Measurements from ENCODE around the gene ASPSCR1. TPM values are rescaled to one million over a fixed set of nuclear protein-coding genes. Genes with fewer than 3 reads are reported as not detected.
"Not testable (repeated sequence)": the region's sequence is repeated elsewhere in the genome, so short reads cannot be mapped to it uniquely, and the experiment has no call there.

Gene ASPSCR1
- total and polyA plus RNA-seq, 2 donors, result 18.0 to 28.6 TPM

GRCh38 chr17:81952792-81953228 lies 24.6 kb upstream of the ASPSCR1 start:
- DNase-seq (ENCODE audit: extremely low spot score), result no peak
- 65% methylated on average over 16 of the region's 16 CpGs for WGBS
- no peak overlapping the region for H3K27ac ChIP-seq (ENCODE audit: low read depth)

GRCh38 chr17:81953443-81953842 lies 24.0 kb upstream of the ASPSCR1 start:
- H3K4me3 ChIP-seq (ENCODE audit: low read depth, low read length), result not testable (repeated sequence)
- 73% methylated on average over 5 of the region's 5 CpGs for WGBS

More at GRCh38 chr17:81952792-81953228, 24.6 kb upstream of the ASPSCR1 start:
- Histone ChIP-seq H3K36me3 (ENCODE audit: insufficient read depth) (no peaks in the 10 kb centered on the region), H3K4me1 (ENCODE audit: insufficient read depth) (no peaks in the 10 kb centered on the region), H3K4me3 (ENCODE audit: low read depth, low read length) (no peak overlapping the region)

GRCh38 chr17:81954131-81955057 lies 23.0 kb upstream of the ASPSCR1 start:
- Histone ChIP-seq H3K36me3 (ENCODE audit: insufficient read depth) (no peaks in the 10 kb centered on the region), H3K4me1 (ENCODE audit: insufficient read depth) (no peaks in the 10 kb centered on the region), H3K4me3 (ENCODE audit: low read depth, low read length) (no peak overlapping the region), H3K27ac (ENCODE audit: low read depth) (no peak overlapping the region)
- no peak for DNase-seq (ENCODE audit: extremely low spot score)
- 80% methylated on average over 19 of the region's 19 CpGs for WGBS

More at GRCh38 chr17:81953443-81953842, 24.0 kb upstream of the ASPSCR1 start:
- H3K4me1 ChIP-seq (ENCODE audit: insufficient read depth); DNase-seq (ENCODE audit: extremely low spot score); H3K27ac ChIP-seq (ENCODE audit: low read depth); H3K36me3 ChIP-seq (ENCODE audit: insufficient read depth): not testable (repeated sequence)

- no peak overlapping the region for H3K27ac ChIP-seq (ENCODE audit: low read depth)
- no peaks in the 10 kb centered on the region for H3K4me1 ChIP-seq (ENCODE audit: insufficient read depth)
- no peak for DNase-seq (ENCODE audit: extremely low spot score)
- 83% methylated on average over 26 of the region's 26 CpGs for WGBS
- H3K36me3 ChIP-seq (ENCODE audit: insufficient read depth), result no peaks in the 10 kb centered on the region
- no peak overlapping the region for H3K4me3 ChIP-seq (ENCODE audit: low read depth, low read length)
Observed at GRCh38 chr17:81955058-81955681, 22.3 kb upstream of the ASPSCR1 start.

GRCh38 chr17:81955756-81956544 lies 21.5 kb upstream of the ASPSCR1 start:
- 84% methylated on average over 13 of the region's 13 CpGs for WGBS
- no peak overlapping the region for H3K4me3 ChIP-seq (ENCODE audit: low read depth, low read length)
- DNase-seq (ENCODE audit: extremely low spot score), result no peak
- no peaks in the 10 kb centered on the region for H3K36me3 ChIP-seq (ENCODE audit: insufficient read depth)
- no peak overlapping the region for H3K27ac ChIP-seq (ENCODE audit: low read depth)
- H3K4me1 ChIP-seq (ENCODE audit: insufficient read depth), result peaks cover 3% of the 10 kb centered on the region

DNA sequence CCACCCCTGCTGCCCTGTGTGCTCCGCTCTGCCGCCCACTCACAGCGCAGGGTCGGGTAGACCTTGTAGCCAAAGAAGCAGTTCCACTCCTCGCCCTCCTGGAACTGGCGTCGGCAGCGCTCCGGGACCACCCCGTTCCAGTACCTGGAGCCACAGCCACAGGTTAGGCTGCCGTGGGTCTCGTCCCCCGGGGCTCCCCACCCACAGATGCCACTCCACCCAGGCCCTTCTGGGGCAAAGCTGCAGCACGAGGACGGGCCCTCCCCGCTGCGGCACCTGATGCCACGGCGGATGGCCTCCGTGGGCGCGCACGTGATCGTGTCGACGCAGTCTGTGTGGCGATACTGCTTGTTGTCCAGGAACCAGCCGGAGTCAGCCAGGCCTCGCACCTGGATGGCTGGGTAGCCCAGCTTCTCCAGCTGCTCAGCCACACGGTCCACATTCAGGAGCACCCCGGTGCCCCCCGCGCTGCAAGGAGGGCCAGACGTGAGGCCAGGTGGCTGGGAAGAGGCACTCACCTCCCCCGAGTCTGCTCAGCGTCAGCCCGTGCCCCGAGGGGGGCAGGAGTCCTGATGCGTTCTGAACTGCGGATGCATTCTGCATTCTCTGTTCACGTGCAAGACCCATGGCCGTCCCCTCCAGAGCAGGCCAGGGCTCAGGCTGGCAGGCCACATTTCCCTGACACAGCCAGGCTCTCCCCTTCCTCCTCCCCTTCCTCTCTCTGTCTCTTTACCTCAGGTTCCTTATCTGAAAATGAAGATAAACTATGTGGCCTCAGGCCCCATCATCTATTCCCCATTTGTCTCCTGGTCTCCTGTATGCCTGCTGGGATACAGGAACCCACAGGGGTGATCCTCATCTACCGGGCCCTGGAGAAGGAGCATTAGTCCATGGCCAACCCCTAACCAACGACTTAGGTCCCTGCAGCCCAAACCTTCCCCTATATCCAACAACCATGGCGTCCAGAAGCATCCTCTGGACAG lies 20.5 kb upstream of the ASPSCR1 start:
- Histone ChIP-seq H3K36me3 (ENCODE audit: insufficient read depth) (no peaks in the 10 kb centered on the region), H3K4me3 (ENCODE audit: low read depth, low read length) (no peak overlapping the region), H3K4me1 (ENCODE audit: insufficient read depth) (peaks cover 3% of the 10 kb centered on the region), H3K27ac (ENCODE audit: low read depth) (no peak overlapping the region)
- WGBS, result 86% methylated on average over 45 of the region's 45 CpGs
- DNase-seq (ENCODE audit: extremely low spot score), result no peak

DNA sequence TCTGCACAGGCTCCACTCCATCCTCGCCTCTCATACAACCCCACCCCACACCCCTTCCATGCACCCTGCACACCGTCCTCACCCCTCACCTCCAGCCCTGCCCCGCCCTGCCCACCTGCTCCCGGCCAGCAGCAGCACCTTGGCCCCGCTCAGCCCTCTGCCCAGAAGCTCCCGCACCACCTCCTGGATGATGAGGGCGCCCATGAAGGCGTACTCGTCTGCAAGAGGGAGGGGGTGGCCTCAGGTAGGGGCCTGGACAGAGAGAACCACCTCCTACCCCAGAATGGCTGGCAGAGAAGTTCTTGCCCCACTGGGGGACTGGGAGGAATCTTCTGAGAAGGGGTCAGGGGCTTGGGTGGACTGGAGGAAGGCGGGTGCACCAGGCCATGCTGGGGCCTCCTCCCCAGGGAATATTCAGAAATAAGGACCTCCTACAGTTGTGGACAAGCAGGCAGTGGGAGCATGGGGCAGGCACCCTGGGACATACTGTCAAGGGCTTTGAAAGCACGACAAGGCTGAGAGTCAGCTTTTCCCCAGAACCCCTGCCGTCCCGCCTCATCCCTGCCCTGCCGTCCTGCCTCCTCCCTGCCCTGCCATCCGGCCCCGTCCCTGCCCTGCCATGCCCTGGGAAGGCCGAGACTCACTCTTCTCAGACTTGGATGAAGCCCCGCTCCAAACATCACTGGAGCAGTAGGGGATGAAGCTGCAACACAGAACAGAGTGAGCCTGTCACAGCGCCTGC lies 19.6 kb upstream of the ASPSCR1 start:
- DNase-seq (ENCODE audit: extremely low spot score), result no peak
- no peak overlapping the region for H3K4me3 ChIP-seq (ENCODE audit: low read depth, low read length)
- peaks cover 3% of the 10 kb centered on the region for H3K4me1 ChIP-seq (ENCODE audit: insufficient read depth)
- H3K36me3 ChIP-seq (ENCODE audit: insufficient read depth), result no peaks in the 10 kb centered on the region
- 83% methylated on average over 19 of the region's 19 CpGs for WGBS
- no peak overlapping the region for H3K27ac ChIP-seq (ENCODE audit: low read depth)

DNA sequence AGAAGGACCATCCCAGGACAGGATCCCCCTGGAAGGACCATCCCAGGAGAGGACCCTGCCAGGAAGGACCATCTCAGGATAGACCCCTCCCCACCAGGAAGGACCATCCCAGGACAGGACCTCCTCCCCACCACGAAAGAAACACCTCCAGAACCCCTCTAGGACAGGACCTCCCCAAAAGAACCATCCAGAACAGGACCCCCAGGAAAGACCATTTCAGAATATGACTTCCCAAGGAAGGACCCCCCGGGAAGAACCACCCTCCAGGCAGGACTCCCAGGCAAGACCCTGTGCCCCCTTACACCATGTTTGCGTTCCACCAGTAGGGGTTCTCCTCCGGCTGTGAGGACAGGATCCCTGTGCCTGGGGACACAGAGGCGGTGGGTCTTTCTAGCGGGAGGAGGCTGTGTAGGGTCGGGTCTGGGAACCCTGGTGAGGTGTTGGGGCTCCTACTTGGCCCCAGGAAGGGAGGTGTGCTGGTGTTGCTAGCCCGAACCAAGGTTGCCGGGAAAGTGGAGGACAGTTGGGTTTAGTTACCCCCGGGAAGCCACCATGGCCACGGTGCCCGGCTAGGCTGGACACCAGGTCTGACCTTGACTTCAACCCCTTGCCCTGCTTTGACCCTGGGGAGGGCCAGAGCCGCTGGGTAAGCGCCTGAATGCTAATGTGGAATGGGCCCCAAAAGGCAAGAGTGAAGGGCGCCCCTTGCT lies 18.6 kb upstream of the ASPSCR1 start:
- H3K4me3 ChIP-seq (ENCODE audit: low read depth, low read length), result no peak overlapping the region
- H3K36me3 ChIP-seq (ENCODE audit: insufficient read depth), result no peaks in the 10 kb centered on the region
- H3K4me1 ChIP-seq (ENCODE audit: insufficient read depth), result peaks cover 3% of the 10 kb centered on the region
- 66% methylated on average over 15 of the region's 15 CpGs for WGBS
- no peak overlapping the region for H3K27ac ChIP-seq (ENCODE audit: low read depth)
- DNase-seq (ENCODE audit: extremely low spot score), result no peak

GRCh38 chr17:81959362-81960129 lies 17.9 kb upstream of the ASPSCR1 start:
- no peak for DNase-seq (ENCODE audit: extremely low spot score)
- H3K4me1 ChIP-seq (ENCODE audit: insufficient read depth), result peaks cover 3% of the 10 kb centered on the region
- peak overlapping the region; percentile 37 for H3K4me3 ChIP-seq (ENCODE audit: low read depth, low read length)
- H3K27ac ChIP-seq (ENCODE audit: low read depth), result no peak overlapping the region
- H3K36me3 ChIP-seq (ENCODE audit: insufficient read depth), result no peaks in the 10 kb centered on the region
- 2% methylated on average over 111 of the region's 112 CpGs for WGBS

- no peaks in the 10 kb centered on the region for H3K36me3 ChIP-seq (ENCODE audit: insufficient read depth)
- 1% methylated on average over 98 of the region's 98 CpGs for WGBS
- no peak for DNase-seq (ENCODE audit: extremely low spot score)
- peaks cover 3% of the 10 kb centered on the region for H3K4me1 ChIP-seq (ENCODE audit: insufficient read depth)
- H3K4me3 ChIP-seq (ENCODE audit: low read depth, low read length), result peak overlapping the region; percentile 37
- H3K27ac ChIP-seq (ENCODE audit: low read depth), result no peak overlapping the region
Observed at GRCh38 chr17:81960130-81960958, 17.1 kb upstream of the ASPSCR1 start.

Data from urinary bladder (tissue), 4 donors.